K562 (cell line): Measurements from ENCODE around the gene CAMK2B. TPM values are rescaled to one million over a fixed set of nuclear protein-coding genes. Genes with fewer than 3 reads are reported as not detected.

Experiments
- CBFB ChIP-seq: sonication (generic); formaldehyde crosslinking; IDR thresholded peaks from 2 replicates; pipeline ENCODE4 v1.4.0; 2020; ENCODE audit warnings: mild to moderate bottlenecking, missing genetic modification reagents
- CHCHD3 ChIP-seq: fragments of 250-450 bp; sonication (Bioruptor Pico); IDR thresholded peaks from 2 replicates; pipeline ENCODE4 v2.1.2; 2022; ENCODE audit warnings: mild to moderate bottlenecking
- E2F8 ChIP-seq: fragments of 450-650 bp; IDR thresholded peaks from 2 replicates; pipeline ENCODE4 v1.7.1; 2018; ENCODE audit warnings: mild to moderate bottlenecking, low read depth; ENCODE audit not compliant: partially characterized antibody
- ETS2 ChIP-seq: IDR thresholded peaks from 2 replicates; pipeline ENCODE4 v1.6.1; 2016; ENCODE audit warnings: borderline replicate concordance, missing genetic modification characterization, mild to moderate bottlenecking, moderate library complexity, missing compliant biosample characterization; ENCODE audit not compliant: poor library complexity, severe bottlenecking
- FOS ChIP-seq: IDR thresholded peaks from 3 replicates; pipeline ENCODE4 v1.6.1; 2011; ENCODE audit not compliant: insufficient read length; ENCODE audit errors: extremely low read depth
- FOXA1 ChIP-seq: fragments of 450-650 bp; IDR thresholded peaks from 2 replicates; pipeline ENCODE4 v1.6.1; 2016; ENCODE audit warnings: mild to moderate bottlenecking, borderline replicate concordance
- RNF2 ChIP-seq: sonication (generic); IDR thresholded peaks from 2 replicates; pipeline ENCODE4 v1.6.1; 2016
- SRSF7 ChIP-seq: fragments of 200-400 bp; formaldehyde crosslinking; optimal IDR thresholded peaks from 2 replicates; pipeline ENCODE3; 2017; ENCODE audit warnings: mild to moderate bottlenecking, low read depth, low read length
- STAT5A ChIP-seq: IDR thresholded peaks from 2 replicates; pipeline ENCODE4 v1.6.1; 2012; ENCODE audit warnings: low read length, inconsistent platforms, borderline replicate concordance
- ZNF280A ChIP-seq: fragments of 450-650 bp; IDR thresholded peaks from 2 replicates; pipeline ENCODE4 v1.6.1; 2018; ENCODE audit warnings: mild to moderate bottlenecking, low read depth; ENCODE audit not compliant: partially characterized antibody
- ZNF79 ChIP-seq: fragments of 250-450 bp; sonication (Bioruptor Pico); IDR thresholded peaks from 2 replicates; pipeline ENCODE4 v1.4.0; 2020; ENCODE audit warnings: low read depth, mild to moderate bottlenecking, moderate library complexity
- polyA plus RNA-seq, 8 experiments: library from polyadenylated mRNA; depleted of rRNA in 4 of 8; stranded (reverse) in 5 of 8; unstranded in 3 of 8; fragments of >200 nt; fragmentation: Nextera tagmentation in 2 of 8; fragmentation: Illumina TruSeq in 1 of 8; extraction: Ambion mirVana in 2 of 8; extraction: Trizol in 1 of 8; gene quantifications; 2 replicates each; pipeline versions ENCODE4 v1.2.1 to v1.2.3, GENCODE V29; 2011 to 2014; ENCODE audit warnings: inconsistent platforms in 1 of 8, missing spikeins in 1 of 8
- total RNA-seq, 7 experiments: library from RNA; depleted of rRNA in 6 of 7; stranded (reverse); fragments of >200 nt in 6 of 7; fragmentation: Illumina TruSeq in 2 of 7; extraction: Trizol in 2 of 7; gene quantifications; 2 replicates each; pipeline versions ENCODE4 v1.2.1 to v1.2.3, GENCODE V29; 2011 to 2021; ENCODE audit warnings: low replicate concordance in 1 of 7

CAMK2B gene
- total and polyA plus RNA-seq, 9 of the 15 experiments (the other 6 are each of a cell fraction or from before 2014, with no cell fraction given): 0.04 to 0.09 (median 0.05) TPM; not detected in 4

- TF ChIP-seq E2F8 (no peak), SRSF7 (no peak), FOXA1 (no peak), CHCHD3 (no peak), ETS2 (tag) (no peak), CBFB (no peak), FOS (no peak), ZNF280A (no peak), ZNF79 (CRISPR knock-in tag) (no peak), RNF2 (no peak), STAT5A (no peak)
These were observed at the start of gene CAMK2B (continued) for GRCh38 chr7:44325201-44325671.
